Mucosa of rectum (tissue), 2 donors: ENCODE data around the gene RGS9BP.
"Not testable (repeated sequence)": the region's sequence is repeated elsewhere in the genome, so short reads cannot be mapped to it uniquely, and the experiment has no call there.

ENCODE experiments used
- H3K27ac ChIP-seq, 2 donors: one replicate each; pipeline ENCODE4 v1.7.0; 2013; ENCODE audit warnings: inconsistent platforms in 2 of 2, low read depth in 2 of 2, low read length in 2 of 2
- H3K27me3 ChIP-seq, 2 donors: one replicate each; pipeline ENCODE4 v1.7.0; 2013; ENCODE audit warnings: low read length in 2 of 2; ENCODE audit not compliant: control insufficient read depth in 2 of 2, insufficient read depth in 2 of 2
- H3K36me3 ChIP-seq, 2 donors: one replicate each; pipeline ENCODE4 v1.7.0; 2013; ENCODE audit warnings: low read length in 2 of 2; ENCODE audit not compliant: control insufficient read depth in 2 of 2, insufficient read depth in 2 of 2
- H3K4me1 ChIP-seq, 2 donors: one replicate each; pipeline ENCODE4 v1.7.0; 2013; ENCODE audit warnings: low read length in 2 of 2, mild to moderate bottlenecking in 1 of 2; ENCODE audit not compliant: control insufficient read depth in 2 of 2, insufficient read depth in 2 of 2
- H3K4me3 ChIP-seq, 2 donors: one replicate each; pipeline ENCODE4 v1.7.0; 2013; ENCODE audit warnings: low read length in 2 of 2
- H3K9ac ChIP-seq, 2 donors: one replicate each; pipeline ENCODE4 v1.7.0; 2013; ENCODE audit warnings: low read length in 2 of 2, low read depth in 1 of 2, mild to moderate bottlenecking in 1 of 2
- H3K9me3 ChIP-seq, 2 donors: one replicate each; pipeline ENCODE4 v1.7.0; 2013; ENCODE audit warnings: low read length in 2 of 2; ENCODE audit not compliant: control insufficient read depth in 2 of 2
- donor health status: healthy.
- donor health status: Normal muscosa, but diverticular disease.

The RGS9BP gene

DNA sequence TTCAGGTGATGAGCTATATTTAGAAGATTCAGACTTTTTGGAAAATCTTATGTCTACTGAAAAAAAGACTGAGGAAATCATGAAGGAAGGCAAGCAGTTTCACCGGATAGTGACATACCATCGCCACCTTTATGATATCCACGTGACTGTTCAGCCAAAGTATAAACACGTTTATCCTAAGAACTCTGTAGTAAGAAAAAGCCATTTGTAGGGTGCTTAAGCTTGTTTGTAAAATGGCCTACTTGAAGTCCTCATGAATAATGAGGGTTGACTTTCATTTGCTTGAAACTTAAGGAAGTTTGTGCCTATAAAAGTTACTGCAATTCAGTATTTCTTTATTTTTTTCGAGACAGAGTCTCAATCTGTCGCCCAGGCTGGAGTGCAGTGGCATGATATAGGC lies 36.1 kb downstream of the RGS9BP start:
- no peak overlapping the region for H3K9ac ChIP-seq
- no peaks in the 10 kb centered on the region for H3K4me1 ChIP-seq
- H3K9me3 ChIP-seq: no peaks in the 10 kb centered on the region
- H3K27ac ChIP-seq: no peak overlapping the region
- peaks cover 0 to 13% of the 10 kb centered on the region in 2 donors for H3K36me3 ChIP-seq
- no peak overlapping the region for H3K4me3 ChIP-seq
- no peaks in the 10 kb centered on the region for H3K27me3 ChIP-seq

DNA sequence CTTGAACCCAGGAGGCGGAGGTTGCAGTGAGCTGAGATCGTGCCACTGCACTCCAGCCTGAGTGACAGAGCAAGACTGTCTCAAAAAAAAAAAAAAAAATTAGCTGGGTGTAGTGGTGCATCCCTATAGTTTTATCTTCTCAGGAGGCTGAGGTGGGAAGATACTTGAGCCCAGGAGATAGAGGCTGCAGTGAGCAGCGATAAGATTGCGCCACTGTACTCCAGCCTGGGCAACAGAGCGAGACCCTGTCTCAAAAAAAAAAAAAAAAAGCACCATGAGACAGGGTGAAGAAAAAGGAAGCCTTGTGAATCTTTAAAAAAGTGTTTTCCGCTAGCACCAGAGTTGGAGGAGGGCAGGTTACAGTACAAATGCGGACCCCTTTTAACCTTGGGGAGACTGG lies 40.6 kb downstream of the RGS9BP start:
- not testable (repeated sequence) for H3K27me3 ChIP-seq, H3K9me3 ChIP-seq, H3K4me1 ChIP-seq, H3K27ac ChIP-seq, H3K4me3 ChIP-seq, H3K9ac ChIP-seq, H3K36me3 ChIP-seq

DNA sequence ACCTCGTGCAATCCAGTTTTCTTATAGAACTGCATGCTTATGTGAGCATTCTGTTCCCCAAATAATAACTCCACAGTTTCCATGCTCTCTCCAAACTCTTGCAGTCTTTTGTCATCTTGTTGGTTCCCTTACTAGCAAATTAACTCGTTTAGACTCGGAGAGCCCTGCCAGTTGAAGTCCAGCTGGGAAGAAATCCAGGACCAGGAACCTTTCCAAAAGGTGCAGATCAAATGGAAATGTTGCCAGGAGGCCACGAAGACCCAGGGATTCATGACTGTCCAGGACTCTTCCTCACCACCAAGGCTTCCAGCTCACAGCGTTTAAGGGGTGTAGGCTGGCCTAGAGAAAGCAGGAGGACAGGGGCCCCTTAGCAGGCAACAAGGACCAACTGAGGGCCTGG lies 41.8 kb downstream of the RGS9BP start:
- no peaks in the 10 kb centered on the region for H3K27me3 ChIP-seq
- H3K9ac ChIP-seq: no peak overlapping the region
- H3K4me1 ChIP-seq: no peaks in the 10 kb centered on the region
- no peaks in the 10 kb centered on the region for H3K9me3 ChIP-seq
- H3K27ac ChIP-seq: no peak overlapping the region
- no peak overlapping the region for H3K4me3 ChIP-seq
- H3K36me3 ChIP-seq: peaks cover 0 to 6% of the 10 kb centered on the region in 2 donors

DNA sequence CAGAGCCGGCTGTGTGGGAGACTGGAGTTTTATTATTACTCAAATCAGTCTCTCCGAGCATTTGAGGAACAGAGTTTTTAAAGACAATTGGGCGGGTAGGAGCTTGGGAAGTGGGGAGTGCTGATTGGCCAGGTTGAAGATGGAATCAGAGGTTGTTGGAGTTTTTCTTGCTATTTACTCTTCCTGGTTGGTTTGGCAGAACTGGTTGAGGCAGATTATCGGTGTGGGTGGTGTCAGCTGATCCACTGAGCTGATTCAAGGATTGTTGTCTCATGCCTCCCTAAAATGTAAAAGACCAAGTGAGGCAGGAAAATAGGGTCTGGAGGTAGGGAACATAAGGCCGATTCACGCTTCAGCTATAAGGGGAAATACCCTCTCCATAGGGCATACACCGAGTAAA lies 42.6 kb downstream of the RGS9BP start:
- Histone ChIP-seq H3K4me1 (no peaks in the 10 kb centered on the region), H3K27ac (no peak overlapping the region), H3K27me3 (no peaks in the 10 kb centered on the region), H3K4me3 (no peak overlapping the region), H3K36me3 (peaks cover 0 to 5% of the 10 kb centered on the region in 2 donors), H3K9me3 (no peaks in the 10 kb centered on the region), H3K9ac (no peak overlapping the region)

DNA sequence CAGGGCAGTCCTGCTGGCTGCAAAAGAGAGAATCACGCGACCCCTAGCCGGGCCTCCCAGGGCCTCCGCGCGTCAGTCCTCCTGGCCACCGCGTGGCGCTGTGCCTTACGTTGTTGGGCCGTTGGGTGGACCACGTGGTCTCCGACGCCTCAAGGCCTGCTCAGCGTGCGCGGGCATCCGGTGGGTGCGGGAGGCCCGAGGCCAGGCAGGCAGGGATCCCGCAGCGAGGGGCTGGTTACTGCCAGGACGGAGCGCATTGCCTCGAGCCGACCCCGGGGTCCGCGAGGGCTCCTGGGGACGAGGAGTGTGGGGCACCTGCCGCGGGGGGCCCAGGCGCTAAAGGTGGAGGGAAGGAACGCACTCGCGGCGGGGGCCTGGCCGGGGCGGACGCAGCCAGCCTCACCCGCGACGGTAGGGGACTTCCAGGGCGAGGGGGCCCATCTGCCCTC lies 44.0 kb downstream of the RGS9BP start, which contains the start of gene TDRD12:
Gene TDRD12, plus strand, starts transcription at position 157 of the 449 bp plus-strand sequence. CDS start 306 bp downstream, outside the sequence.
- H3K9ac ChIP-seq: no peak within 1 kb of the TSS
- H3K27me3 ChIP-seq: no peaks in the 10 kb centered on the region
- H3K4me3 ChIP-seq: no peak within 1 kb of the TSS
- H3K36me3 ChIP-seq: no peaks in the 10 kb centered on the region
- no peaks in the 10 kb centered on the region for H3K9me3 ChIP-seq
- no peak within 1 kb of the TSS for H3K27ac ChIP-seq
- no peaks in the 10 kb centered on the region for H3K4me1 ChIP-seq

DNA sequence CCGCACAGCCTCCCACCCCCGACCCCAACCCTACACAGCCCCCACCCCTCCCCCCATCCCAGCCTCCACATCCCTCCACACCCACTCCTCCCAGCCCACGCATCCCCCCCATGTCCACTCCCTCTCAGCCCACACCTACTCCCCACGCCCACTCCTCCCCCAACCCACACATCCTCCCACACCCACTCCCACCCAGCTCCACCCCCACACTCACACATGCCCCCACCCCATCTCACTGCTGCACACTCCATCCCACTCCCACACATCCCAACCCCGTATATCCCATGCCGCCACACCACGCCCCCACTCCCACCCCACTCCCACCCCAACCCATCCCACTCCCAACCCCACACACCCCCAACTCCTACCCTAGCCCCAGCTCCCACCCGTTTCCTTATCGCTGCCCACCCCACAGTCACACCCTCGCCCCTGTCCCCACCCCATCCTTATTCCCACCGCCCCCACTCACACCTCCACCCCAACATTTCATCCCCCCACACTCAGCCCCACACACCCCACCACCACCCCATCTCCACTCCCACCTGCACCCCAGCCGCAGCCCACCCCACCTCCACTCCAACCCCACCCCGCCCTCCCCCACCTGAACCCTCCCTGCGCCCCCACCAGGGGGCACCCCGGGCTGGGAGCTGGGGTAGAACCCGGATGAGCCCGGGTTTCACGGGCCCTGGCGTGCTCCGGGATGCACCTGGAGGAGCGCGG lies 44.7 kb downstream of the RGS9BP start:
- no peak overlapping the region for H3K4me3 ChIP-seq
- no peaks in the 10 kb centered on the region for H3K4me1 ChIP-seq
- H3K27ac ChIP-seq: no peak overlapping the region
- no peaks in the 10 kb centered on the region for H3K36me3 ChIP-seq
- no peaks in the 10 kb centered on the region for H3K27me3 ChIP-seq
- no peaks in the 10 kb centered on the region for H3K9me3 ChIP-seq
- no peak overlapping the region for H3K9ac ChIP-seq

DNA sequence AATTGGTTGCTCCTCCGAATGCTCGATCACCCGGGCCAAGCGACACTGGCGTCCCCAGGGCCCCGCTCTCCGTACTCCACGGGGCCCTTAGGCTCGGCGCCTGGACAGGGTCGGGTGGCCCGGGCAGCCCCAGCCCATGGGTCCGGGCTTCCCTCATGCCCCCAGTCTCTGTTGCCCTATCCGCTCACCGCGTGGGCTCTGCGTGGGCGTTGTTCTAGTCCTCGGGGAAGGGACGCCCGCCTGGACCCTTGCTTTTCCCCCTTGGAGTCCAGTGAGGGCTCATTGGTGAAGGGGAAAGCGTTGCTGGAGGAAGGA lies 45.2 kb downstream of the RGS9BP start:
- no peaks in the 10 kb centered on the region for H3K4me1 ChIP-seq
- no peaks in the 10 kb centered on the region for H3K36me3 ChIP-seq
- no peak overlapping the region for H3K4me3 ChIP-seq
- no peak overlapping the region for H3K9ac ChIP-seq
- H3K27ac ChIP-seq: no peak overlapping the region
- H3K27me3 ChIP-seq: no peaks in the 10 kb centered on the region
- H3K9me3 ChIP-seq: no peaks in the 10 kb centered on the region
